NCI-H446 (cell line): Measurements from ENCODE around the gene CCDC190.
"Not testable (repeated sequence)": the region's sequence is repeated elsewhere in the genome, so short reads cannot be mapped to it uniquely, and the experiment has no call there.

Source experiments
- DNase-seq, 2 experiments: peaks; one replicate each; lab custom pipeline; 2025; lab: John Stamatoyannopoulos, UW

The CCDC190 gene

DNA sequence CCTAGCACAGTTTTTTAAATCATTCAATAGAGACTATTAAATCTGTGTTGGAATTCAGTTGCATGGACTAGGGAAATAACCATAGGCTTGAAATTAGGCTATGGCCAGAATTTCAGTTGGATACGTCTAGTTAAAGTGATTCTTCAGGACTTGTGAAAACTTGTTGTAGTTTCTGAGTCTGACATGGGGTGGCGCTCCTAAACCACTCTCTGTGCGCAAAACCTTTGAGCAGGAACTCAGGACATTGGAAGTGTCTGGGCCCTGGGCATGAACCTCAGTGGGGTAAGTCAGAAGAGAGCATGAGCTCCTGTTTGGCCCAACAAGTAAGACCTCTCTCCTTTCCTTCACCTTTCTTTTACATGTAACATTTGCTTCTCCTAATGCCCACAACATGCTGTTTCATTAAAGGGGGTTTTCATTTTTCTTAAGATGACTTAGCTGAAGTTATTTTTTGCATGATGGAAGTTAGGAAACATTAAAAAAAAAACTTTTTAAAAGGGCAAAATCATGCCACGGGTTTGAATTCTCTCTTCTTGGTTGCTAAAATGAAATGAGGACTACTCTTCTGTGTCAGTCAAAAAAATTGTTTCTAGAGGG lies 17.1 kb upstream of the CCDC190 start:
- peak; percentile 79 to 90 for DNase-seq

DNA sequence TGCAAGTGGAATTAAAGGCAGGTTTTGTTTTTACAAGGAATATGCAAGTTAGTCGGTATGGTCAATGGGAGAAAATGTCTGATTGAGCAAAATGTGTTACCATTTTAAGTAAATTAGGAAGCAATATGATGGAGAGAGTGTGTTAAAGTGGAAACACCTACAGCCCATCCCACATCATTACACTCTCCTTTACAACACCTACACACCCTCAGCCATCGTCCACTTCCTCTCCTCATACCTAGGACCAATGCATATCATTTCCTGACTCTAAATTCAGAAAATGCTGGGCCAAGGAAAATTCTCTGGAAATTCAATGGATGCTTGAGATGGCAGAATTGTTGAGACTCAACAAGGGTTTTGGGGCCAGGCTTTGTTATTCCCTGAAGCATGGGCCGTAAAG lies 16.4 kb upstream of the CCDC190 start:
- no peak for DNase-seq

DNA sequence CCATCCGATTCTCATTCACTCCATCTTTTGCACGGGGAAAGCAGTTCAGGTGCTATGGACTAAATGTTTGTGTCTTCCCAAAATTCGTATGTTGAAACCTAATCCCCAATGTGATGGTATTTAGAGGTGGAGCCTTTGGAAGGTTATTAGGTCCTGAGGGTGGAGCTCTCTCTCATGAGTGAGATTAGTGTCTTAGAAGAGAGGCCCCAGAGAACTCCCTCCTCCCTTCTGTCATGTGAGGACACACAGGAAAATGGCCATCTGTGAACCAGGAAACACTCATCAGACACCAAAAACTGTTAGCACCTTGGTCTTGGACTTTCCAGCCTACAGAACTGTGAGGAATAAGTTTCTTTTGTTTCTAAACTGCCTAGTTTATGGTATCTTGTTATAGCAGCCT lies 15.8 kb upstream of the CCDC190 start:
- DNase-seq, result no peak

DNA sequence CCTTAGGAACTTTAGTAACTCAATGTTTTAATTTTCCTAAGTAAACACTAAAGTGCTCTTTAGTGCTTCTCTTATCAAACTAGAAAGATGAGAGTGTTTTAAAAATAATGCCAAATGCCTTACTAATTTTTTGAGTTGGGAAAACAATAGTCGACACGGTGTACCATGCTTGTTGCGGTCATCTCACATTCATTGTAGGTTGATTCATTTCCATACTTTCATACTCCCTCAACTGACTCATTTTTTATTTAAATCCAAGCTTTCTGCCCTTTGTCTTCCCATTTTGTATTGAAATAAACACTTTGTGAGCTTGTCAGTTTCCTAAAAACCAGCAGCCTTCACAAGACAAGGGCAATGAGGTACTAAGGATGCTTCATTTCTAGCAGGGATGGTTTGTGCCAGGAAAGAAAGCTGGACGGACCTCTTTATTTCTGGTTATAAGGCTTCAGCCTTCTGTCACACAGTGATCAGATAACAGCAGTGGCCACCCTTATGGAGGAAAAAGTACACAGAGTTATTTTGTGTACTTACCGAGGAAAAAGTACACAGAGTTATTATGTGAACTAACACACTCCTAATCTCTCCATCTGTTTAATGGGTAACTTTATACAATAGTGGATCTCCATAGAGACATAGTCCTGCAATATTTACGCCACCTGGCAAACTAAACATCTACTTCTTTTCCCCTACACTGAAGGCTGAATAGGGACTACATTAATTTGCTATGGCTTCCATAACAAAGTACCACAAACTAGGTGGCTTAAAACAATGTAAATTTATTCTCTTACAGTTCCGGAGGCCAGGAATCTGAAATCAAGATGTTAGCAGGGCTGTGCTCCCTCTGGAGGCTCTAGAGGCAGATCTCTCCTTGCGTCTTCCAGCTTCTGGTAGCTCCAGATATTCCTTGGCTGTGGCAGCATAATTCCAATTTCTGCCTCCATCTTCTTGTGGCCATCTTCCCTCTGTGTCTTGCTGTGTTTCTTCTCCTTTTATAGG lies 13.0 kb upstream of the CCDC190 start:
- DNase-seq, result no peak

DNA sequence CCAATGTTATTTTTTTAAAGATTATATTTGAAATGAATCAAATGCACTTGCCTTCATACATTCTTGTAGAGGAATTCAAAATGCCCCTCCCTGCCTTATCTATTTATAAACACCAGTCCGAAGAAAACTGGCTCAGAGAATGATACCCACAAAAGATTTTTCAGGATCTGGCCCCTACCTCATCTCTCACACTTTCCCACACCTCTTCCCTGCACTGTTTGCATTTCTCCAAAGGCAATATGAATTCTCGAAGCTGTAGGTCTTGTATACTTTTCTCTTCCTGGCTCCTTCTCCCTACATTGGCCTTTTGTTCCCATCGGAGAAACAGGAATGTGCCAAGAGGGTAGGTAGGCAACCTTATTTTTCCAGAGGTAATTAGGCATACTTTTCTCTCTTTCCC lies 12.0 kb upstream of the CCDC190 start:
- DNase-seq, result no peak

DNA sequence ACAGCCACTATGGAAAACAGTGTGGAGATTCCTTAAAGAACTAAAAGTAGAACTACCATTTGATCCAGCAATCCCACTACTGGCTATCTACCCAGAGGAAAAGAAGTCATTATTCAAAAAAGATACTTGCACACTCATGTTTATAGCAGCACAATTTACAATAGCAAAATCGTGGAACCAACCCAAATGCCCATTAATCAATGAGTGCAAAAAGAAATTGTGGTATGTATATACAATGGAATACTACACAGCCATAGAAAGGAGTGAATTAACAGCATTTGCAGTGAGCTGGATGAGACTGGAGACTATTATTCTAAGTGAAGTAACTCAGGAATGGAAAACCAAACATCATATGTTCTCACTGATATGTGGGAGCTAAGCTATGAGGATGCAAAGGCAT lies 10.4 kb upstream of the CCDC190 start:
- not testable (repeated sequence) for DNase-seq

DNA sequence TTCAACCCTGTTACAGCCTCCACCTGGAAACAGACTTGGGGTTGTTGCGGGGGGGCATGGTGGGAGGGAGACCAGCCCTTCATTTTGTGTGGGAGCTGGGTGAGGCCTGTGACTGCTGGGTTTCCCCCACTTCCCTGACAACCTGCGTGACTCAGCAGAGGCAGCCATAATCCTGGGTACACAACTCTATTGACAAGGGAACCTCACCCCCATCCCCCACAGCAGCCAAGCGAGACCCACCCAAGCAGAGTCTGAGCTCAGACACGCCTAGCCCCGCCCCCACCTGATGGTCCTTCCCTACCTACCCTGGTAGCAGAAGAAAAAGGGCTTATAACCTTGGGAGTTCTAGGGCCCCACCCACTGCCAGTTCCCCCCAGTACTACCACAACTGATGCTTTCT lies 8.0 kb upstream of the CCDC190 start:
- no peak for DNase-seq

DNA sequence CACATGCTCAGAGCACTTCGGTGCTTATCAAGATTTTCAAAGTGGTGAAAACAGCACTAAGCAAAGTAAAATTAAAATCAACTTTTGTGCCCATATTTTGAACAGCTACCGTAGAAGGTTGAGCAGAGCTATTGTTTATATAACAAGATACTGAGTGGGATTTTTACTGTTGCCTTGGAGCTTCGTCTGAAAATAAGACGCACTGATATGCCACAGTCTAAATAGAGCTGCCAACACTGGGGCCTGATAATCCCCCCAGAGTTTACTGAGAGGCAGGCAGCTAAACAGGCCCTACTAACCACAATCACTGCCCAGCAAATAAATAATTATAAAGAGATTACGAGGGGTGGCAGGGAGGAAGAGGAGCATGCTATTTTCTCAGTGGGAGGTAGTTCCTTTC lies 650 bp upstream of the CCDC190 start:
- DNase-seq, result no peak

DNA sequence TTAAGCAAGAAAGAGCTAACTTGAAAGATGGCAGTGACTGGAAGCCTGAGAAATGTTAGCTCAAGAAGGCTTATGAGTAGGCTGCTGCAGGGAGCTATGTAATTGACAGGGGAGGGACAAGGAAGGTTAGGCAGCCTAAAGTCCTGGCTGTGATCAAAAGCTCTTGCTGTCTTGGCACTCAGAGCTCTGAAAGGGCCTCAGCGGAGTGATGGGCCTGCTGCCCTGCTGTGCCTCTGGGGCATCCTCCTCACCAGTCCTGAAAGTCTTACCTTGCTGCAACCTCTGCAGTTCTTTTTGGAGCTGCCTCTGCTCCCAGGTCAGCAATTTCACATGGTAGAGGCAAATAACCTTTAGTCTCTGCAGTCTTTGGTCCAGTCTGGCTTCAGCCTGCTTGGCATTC lies 1.8 kb downstream of the CCDC190 start:
- DNase-seq, result no peak

DNA sequence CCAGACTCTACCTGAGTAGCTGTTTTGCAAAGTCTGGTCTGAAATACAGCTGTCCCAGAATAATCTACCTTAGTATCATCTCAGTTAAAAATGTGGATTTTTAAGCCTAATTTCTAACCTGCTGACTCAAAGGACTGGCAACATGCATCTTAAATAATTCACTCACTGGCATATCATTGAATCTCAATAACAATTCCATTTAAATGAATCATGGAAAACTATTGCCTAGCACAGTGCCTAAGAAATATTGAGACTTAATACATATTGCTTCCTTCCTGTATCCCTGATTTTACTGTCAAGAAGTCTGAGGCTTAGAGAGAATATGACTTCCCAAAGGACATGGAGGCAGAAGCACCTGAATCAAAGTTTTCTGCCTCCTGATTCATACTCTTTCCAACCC lies 3.1 kb downstream of the CCDC190 start:
- no peak for DNase-seq

DNA sequence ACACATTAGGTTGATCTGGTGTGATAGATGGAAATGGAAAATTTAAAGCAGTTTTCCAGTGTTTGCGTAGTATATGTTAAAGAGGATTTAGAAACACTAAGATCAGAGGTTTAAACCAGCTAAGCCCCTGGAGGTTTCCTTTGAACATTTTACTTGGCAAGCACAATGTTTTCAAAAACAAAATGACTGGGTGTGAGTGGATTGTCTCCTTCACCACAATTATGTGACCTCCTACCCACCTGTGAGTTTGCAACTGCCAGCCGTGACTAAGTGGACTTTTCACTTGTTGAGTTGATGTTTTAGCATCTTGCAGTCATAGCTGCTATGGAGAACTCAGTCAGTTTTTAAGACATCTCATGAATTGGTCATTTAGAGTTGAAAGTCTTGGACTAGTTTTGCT lies 4.7 kb downstream of the CCDC190 start:
- DNase-seq, result no peak

DNA sequence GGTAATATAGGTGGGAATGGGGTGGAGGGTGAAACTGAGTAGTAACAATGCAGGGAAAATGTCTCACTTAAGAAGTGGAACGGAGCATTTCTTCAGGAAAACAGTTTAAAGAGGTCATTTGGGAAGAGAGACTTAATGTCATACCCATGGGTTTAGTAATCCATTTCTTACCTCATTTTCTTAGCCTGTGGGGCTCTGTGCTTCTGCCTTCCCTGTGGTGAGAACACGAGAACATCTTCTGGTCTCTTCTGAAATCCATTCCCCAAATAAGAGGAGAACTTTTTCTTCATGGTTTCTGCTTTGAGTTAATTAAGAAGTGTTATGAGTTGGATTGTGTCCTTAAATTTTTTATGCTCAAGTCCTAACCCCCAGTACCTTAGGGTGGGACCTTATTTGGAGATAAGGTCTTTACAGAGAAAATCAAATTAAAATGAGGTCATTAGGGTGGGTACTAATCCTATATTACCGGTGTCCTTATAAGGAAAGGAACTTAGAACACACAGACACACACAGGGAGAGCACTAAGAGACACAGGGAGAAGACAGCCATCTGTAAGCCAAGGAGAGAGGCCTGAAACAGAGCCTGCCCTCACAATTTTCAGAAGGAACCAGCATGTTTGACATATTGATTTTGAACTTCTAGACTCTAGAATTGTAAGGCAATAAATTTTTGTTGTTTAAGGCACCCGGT lies 5.4 kb downstream of the CCDC190 start:
- DNase-seq, result no peak

DNA sequence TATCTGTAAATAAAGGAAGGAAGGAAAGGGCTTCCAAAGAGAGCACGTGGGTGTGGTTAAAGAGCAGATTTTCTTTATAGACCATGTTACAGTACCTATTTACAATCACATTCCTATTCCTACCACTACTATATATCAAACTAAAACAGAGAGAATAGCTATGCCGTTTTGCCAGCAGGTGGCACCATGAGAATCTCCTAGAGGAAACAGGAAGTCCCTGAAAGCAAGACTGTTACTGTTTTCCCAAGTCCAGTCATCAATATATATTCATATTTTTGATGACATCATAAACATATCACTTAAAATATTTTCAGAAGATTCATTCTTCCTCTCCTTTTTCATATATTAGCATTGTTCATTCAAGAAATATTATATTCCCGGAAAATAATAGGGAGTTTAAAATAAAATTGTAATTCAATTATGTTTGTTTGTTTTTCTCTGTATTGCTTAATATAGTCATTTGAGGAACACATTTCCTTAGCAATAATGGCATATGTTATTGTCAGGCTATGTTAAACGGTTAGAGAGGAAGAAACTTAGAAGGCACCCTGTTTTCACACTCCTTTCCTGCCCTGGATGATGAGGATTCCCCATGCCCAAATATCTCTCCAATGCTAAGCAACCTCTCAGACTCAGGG lies 6.6 kb downstream of the CCDC190 start:
- DNase-seq, result peak; percentile 76 to 86

DNA sequence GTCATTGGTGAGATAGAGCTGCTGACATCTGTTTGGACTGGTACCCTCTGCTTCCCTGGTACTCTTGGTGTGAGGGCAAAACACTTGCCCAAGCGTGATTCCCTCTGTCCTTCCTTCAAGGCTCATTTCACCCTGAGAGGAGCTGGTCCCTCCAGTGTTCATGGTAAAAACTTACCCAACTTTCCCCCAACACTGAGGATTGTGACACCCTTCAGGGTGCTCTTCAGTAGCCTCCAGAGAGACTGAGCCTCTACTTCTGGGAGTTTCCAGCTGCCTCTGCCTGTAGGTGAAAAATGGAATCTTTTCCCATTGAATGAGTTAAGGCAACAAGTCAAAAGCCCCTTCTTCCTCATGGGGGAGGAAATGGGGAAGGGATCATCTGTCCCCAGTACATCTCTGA lies 9.6 kb downstream of the CCDC190 start:
- no peak for DNase-seq

DNA sequence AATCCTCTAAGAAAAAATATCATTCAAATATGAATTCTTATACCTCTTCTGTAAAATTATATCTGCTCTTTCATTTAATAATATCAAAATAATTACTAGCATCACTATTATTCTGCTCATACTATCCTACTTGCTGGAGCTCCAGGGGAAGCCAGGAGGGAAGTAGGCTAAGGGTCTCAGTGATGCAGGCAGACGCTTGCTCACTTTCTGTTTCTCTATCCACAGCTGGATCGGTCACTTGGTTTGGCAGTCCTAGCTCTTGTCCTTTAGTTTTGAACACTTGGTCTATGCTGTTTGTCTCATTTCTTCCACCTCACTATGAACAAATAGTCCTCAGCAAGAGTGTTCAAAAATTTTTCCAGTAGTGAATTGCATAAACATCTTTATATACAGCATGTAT lies 11.3 kb downstream of the CCDC190 start:
- DNase-seq, result no peak

DNA sequence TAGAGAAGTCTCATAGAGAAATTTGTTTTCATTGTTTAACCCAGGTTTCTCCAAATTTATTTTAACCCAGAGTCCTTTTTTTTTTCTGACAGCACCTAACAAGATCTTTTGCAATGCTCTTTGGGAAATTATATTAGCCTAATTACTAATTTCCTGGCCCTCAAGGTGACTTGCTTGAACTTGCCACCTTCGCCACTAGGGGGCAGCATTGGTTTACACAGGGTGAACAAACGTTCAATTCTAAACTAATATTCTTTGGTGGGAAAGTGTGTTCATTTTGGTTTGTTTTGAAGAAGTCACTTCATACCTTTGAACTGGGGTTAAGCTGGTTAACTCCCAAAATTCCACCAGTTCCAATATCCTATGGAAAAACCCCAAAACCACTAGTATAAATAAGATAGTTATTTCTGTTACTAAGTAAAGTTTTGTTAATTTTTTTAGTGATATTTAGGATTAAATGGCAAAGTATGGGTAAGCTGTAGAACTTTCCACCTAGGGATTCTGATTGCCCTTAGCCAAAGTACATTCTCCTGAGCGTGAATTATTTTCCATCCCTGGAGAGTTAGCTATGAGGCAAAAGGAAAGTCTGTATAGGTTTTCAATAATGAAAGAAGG lies 13.0 kb downstream of the CCDC190 start:
- DNase-seq, result peak; percentile 72 to 89

DNA sequence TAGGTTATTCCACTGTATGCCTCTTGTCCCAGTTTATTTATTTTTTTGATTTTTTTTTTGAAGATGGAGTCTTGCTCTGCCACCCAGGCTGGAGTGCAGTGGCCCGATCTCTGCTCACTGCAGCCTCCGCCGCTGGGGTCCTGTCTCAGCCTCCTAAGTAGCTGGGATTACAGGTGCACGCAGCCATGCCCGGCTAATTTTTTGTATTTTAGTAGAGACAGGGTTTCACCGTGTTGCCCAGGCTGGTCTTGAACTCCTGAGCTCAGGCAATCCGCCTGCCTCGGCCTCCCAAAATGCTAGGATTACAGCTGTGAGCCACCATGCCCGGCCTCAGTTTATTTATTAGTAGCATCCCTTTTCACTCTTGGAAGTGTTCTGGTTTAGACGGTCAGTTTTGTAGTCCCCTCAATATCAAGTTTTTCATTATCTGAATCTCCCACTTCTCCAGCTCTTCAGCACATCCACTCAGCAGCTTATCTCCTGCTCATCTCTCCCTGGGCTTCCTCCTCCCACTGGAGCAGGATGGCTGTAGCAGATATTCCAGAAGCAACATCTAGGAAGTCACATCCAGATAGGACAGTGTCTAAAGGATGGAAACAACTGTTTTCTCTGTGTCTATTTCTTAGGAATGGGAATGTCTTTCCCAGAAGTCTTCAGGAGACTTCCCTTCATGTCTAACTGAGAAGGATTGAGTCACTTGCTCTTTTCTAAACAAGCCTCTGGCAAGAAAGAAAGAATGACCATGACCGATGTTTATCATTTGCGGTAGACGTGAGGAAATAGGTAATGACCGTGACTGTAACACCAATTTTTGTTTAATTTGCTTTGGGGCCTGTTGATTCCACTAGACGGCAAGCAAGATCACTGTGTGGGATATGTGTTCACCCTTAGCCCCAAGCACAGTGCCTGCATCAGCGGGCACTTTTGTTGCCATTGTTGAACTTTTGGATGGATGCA lies 14.4 kb downstream of the CCDC190 start:
- no peak for DNase-seq

DNA sequence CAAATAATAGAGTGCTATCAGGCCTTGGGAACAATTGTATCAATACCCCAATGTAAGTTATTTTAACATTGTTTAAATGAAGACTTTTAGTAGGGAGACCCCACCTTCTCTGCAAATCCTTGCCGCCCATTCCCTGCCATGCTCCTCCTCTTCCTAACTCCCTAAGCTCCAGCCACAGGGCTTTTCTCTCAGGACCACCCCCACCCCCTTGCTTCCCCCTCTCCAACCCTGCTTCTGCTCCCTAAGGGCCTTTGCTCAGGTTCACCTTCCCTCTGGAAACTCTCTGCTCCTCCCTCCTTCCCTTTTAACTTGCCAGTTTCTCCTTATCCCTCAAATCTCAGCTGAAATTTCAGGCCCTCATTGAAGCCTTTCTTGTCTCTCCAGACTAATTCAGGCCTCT lies 16.8 kb downstream of the CCDC190 start:
- DNase-seq, result no peak

DNA sequence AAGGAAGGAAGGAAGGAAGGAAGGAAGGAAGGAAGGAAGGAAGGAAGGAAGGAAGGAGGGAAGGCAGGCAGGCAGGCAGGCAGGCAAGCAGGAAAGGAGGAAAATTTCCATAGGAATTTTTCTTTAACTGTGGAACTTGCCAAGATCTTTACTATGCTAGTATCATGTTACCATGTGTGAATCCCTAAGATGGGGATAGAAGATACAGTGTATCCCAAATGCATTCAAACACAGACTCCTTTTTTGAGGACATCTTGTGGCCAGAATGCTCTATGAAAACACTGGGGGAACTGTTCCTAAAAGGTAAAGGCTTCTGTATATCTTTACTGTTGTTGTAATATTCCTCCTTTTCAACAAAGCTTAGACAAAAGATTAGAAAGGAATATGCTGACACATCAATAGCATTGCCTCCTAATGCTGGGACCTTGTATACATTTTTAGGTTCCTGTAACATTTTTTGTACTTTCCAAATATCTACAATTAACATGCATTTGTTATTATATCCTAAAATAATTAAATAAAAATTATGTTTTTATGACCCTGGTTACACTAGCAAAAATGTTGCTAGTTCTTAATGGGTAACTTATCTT lies 20.6 kb downstream of the CCDC190 start:
- no peak for DNase-seq

DNA sequence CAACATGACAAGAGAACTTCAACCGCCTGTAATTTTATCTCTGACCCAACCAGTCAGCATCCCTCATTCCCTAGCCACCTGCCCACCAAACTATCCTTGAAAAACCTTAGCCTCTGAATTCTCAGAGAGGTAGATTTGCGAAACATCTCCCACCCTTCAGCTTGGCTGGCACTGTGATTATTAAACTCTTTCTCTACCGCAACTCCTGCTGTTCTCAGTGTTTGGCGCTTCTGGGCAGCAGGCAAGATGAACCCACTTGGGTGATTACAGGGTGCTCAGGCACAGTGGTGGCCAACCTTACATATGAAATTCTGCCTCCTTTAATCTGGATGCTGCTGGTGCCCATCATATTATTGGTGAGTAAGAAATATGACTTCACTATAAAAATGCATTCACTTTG lies 22.1 kb downstream of the CCDC190 start:
- DNase-seq, result no peak
